Motor neuron (in vitro differentiated cells): ENCODE results near the gene IARS2. TPM values are rescaled to one million over a fixed set of nuclear protein-coding genes. Genes with fewer than 3 reads are reported as not detected.

Experiments used
- ATAC-seq, 8 experiments: fragments of 200-7000 bp; cut with Tn5 transposase; replicated peaks in 6 of 8; 2 replicates each; pipeline ENCODE4 v1.8.0; 2021; ENCODE audit warnings: mild to moderate bottlenecking in 8 of 8, moderate library complexity in 8 of 8
- H3K27ac ChIP-seq, 2 donors: fragments of 250-450 bp; sonication (Bioruptor Pico); 2 replicates each; pipeline ENCODE4 v1.9.0; 2021; ENCODE audit warnings: antibody characterized with exemption in 2 of 2, mild to moderate bottlenecking in 2 of 2, moderate library complexity in 1 of 2
- H3K4me1 ChIP-seq, 2 donors: fragments of 250-450 bp; sonication (Bioruptor Pico); replicated peaks in 1 of 2; 2 replicates each; pipeline ENCODE4 v1.6.1; 2021; ENCODE audit warnings: antibody characterized with exemption in 2 of 2, mild to moderate bottlenecking in 2 of 2, moderate library complexity in 1 of 2
- H3K4me3 ChIP-seq, 5 donors: fragments of 250-450 bp; sonication (Bioruptor Pico); 2 replicates each; pipeline ENCODE4 v1.9.0; 2021; ENCODE audit warnings: antibody characterized with exemption in 5 of 5, mild to moderate bottlenecking in 5 of 5, moderate library complexity in 4 of 5
- WGBS, 10 experiments: fragments of 450-650 bp; shearing (Covaris generic); methylation state at CpG; one replicate each; pipeline ENCODE4 v1.0.0; 2022; 5-methylcytosine and 5-hydroxymethylcytosine counted together
- in situ Hi-C, 9 experiments: fragments of 400-800 bp; cut with MboI; loops; one replicate each; pipeline ENCODE4 v1.15.0; 2021; ENCODE audit warnings: low sequenced_read_pairs in 9 of 9, low pct_unique_long_range_greater_than_20kb in 2 of 9; ENCODE audit not compliant: unreplicated experiment in 9 of 9
- total RNA-seq, 8 experiments: library from RNA; unstranded; fragments of 300-600 nt; gene quantifications; 2 replicates each; pipeline versions ENCODE4 v1.2.3 to v1.2.4, GENCODE V29; 2022

The IARS2 gene
- total RNA-seq, 8 experiments from 2014 or later = 37.6 to 80.0 (median 48.1) TPM

DNA sequence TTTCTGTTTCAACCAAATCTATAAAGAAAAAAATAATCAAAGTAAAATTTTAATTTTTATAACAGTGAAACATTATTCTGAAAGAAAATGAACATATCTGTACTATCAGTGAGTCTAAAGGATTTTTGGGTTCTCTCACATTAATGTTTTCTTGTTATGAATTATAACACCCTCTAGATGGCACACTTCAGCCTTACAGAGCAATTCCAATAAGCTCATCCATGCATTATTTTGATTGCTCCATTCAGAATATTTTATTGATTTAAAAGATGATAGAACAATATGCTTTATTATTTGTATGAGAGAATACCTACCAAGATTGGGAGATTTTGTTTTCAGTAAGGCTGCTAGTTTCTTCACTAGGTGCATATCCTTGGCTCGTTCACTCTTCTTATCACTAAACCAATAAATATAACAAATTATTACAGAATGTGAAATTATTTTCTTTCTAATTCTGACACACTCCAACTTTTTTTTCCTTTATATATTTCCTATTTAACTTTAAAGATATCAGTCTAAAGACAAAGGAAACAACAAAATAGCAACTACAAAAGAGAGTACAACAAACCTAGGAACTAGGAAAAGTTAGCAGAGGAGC lies 95.9 kb downstream of the IARS2 start:
- ATAC-seq = peak in 2 of 8 experiments; percentile 22 to 36

DNA sequence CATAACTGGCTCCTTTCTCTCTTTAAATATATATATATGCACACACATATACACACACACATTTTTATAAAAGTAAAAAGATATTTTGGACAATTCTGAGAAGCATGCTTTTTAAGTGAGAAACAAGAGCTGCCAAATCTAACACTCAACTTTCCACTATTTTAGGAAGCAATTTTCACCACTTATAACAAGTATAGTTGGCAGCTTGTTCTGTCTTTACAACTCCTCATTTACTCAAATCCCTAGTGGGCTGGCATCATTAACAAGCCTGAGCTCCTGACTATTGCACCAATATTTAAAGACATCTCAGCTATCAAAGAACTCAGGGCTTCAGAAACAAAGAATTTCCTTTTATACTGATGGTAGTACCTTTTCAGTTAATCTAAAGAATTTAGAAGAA lies 101.8 kb downstream of the IARS2 start:
- no peak overlapping the region for H3K27ac ChIP-seq
- in situ Hi-C loops = no loop called here
- no peak for ATAC-seq
- no peak overlapping the region for H3K4me3 ChIP-seq
- H3K4me1 ChIP-seq = no peaks in the 10 kb centered on the region

More for the DNA sequence above, 95.9 kb downstream of the IARS2 start:
- H3K4me1 ChIP-seq = no peaks in the 10 kb centered on the region
- in situ Hi-C loops = no loop called here
- 82 to 100% (median 96%) methylated on average over 1 of the region's 1 CpG; no CpG with 5 or more reads in 1 of the 10 experiments for WGBS, 10 experiments
- H3K4me3 ChIP-seq = no peak overlapping the region
- no peak overlapping the region for H3K27ac ChIP-seq

Other genes with a start within 250 kb of the IARS2 start
- 1 to 10 TPM in 5 of 8 experiments, under 1 TPM in 1, not detected in 2; 0.46 to 7.4 (median 2.9) TPM for gene SLC30A10, start 165.6 kb upstream of the IARS2 start, total RNA-seq
- gene EPRS1, start 47.6 kb upstream of the IARS2 start, total RNA-seq = 100 to 1,000 TPM in 7 of 8 experiments, 10 to 100 TPM in 1; 96.8 to 369 (median 144) TPM
- gene BPNT1, start 4.3 kb upstream of the IARS2 start, total RNA-seq = 10 to 100 TPM; 17.9 to 31.0 (median 23.5) TPM
- 10 to 100 TPM; 27.8 to 56.7 (median 40.4) TPM for gene RAB3GAP2, start 178.3 kb downstream of the IARS2 start, total RNA-seq